Activated B cell treated with CpG ODN at 0.5 μM for 24 hours (primary cell): ENCODE results near the gene MYH9. TPM values are rescaled to one million over a fixed set of nuclear protein-coding genes. Genes with fewer than 3 reads are reported as not detected.
A peak's percentile ranks its signal among the peaks of the same experiment; 100 is the strongest.

Source experiments
- ATAC-seq: fragments of 200-7000 bp; cut with Tn5 transposase; one replicate; pipeline ENCODE4 v1.10.0; 2021; ENCODE audit warnings: low read depth, mild to moderate bottlenecking, moderate library complexity
- CTCF ChIA-PET: fragments of 350-600 bp; sonication (Branson Sonifier 250); formaldehyde crosslinking; loops from one replicate; lab custom pipeline; 2021; ENCODE audit warnings: antibody characterized with exemption; lab: Charles Lee
- POLR2A ChIA-PET: fragments of 350-600 bp; sonication (Branson Sonifier 250); formaldehyde crosslinking; loops from one replicate; lab custom pipeline; 2021; ENCODE audit warnings: antibody characterized with exemption; lab: Charles Lee
- DNase-seq: peaks from one replicate; pipeline ENCODE4 v3.0.0; 2022
- H3K27ac Mint-ChIP-seq: one replicate; pipeline ENCODE4 v1.8.0; 2020; ENCODE audit warnings: mixed read lengths
- H3K27me3 Mint-ChIP-seq: one replicate; pipeline ENCODE4 v1.8.0; 2021; ENCODE audit warnings: mixed read lengths
- H3K36me3 Mint-ChIP-seq: one replicate; pipeline ENCODE4 v1.8.0; 2021; ENCODE audit warnings: low read depth, mixed read lengths
- H3K4me1 Mint-ChIP-seq: one replicate; pipeline ENCODE4 v1.8.0; 2021; ENCODE audit warnings: mixed read lengths
- H3K4me3 Mint-ChIP-seq: one replicate; pipeline ENCODE4 v1.8.0; 2020; ENCODE audit warnings: mild to moderate bottlenecking, mixed read lengths
- H3K9me3 Mint-ChIP-seq: one replicate; pipeline ENCODE4 v1.8.0; 2020; ENCODE audit warnings: mixed read lengths
- intact Hi-C: fragments of 100-400 bp; cut with micrococcal nuclease; formaldehyde crosslinking; loops from one replicate; pipeline ENCODE4 v1.15.1; 2024
- total RNA-seq: library from RNA; stranded (reverse); gene quantifications from 2 replicates; pipeline ENCODE4 v1.2.3, GENCODE V29; 2022
- TF ChIP-seq, protein P1 (sequence below): fragments of 200-600 bp; IDR thresholded peaks from one replicate; pipeline ENCODE4 v1.8.0; 2022; ENCODE audit warnings: antibody characterized with exemption, mild to moderate bottlenecking

MYH9 gene
- total RNA-seq, 1 donor from 2014 or later: 714 TPM

DNA sequence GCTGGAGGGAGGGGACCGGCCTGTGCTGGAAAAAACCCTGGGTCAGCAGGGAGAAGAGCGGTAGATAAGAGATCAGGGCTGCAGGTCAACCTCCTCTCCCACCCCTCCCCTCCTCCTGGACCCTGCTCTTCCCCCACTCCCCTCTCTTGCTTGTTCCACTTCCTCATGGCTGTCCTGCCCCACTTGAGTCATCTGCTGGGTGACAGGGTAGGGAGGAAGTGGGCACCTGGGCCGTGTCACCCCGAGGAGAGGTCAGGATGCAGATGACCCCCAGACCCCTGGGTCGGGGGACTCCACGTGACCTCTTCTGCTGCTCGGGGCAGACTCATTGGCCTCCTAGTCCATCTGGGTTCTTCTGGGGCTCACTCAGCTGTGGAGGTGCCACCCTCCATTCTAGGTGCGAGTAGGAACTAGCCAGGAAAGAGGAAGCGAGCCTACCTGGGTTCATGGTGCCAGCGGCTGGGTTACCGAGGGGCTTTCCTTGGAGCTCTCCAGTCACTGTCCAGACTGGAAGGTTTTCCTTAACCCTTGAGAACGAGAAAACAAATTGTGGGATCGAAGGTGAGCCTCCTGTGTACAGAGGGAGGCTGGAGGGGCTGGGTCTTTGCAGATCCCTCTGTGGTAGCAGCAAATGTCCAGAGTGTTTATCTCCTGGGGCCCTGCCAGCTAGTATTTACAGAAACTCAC is 154.9 kb downstream of the MYH9 start:
- Mint-ChIP-seq H3K4me3 (no peak overlapping the region), H3K27me3 (no peaks in the 10 kb centered on the region), H3K9me3 (no peaks in the 10 kb centered on the region), H3K4me1 (peaks cover 41% of the 10 kb centered on the region), H3K36me3 (peaks cover 85% of the 10 kb centered on the region), H3K27ac (peak overlapping the region; percentile 32)
- ATAC-seq: peak; percentile 52
- ChIA-PET CTCF (interaction anchor here (0.7 kb wide), 1 partner anchor 49 kb away, joined by 6 read pairs; no protein-coding TSS in a partner anchor), POLR2A (no interaction called here)
- TF ChIP-seq, protein P1, sequence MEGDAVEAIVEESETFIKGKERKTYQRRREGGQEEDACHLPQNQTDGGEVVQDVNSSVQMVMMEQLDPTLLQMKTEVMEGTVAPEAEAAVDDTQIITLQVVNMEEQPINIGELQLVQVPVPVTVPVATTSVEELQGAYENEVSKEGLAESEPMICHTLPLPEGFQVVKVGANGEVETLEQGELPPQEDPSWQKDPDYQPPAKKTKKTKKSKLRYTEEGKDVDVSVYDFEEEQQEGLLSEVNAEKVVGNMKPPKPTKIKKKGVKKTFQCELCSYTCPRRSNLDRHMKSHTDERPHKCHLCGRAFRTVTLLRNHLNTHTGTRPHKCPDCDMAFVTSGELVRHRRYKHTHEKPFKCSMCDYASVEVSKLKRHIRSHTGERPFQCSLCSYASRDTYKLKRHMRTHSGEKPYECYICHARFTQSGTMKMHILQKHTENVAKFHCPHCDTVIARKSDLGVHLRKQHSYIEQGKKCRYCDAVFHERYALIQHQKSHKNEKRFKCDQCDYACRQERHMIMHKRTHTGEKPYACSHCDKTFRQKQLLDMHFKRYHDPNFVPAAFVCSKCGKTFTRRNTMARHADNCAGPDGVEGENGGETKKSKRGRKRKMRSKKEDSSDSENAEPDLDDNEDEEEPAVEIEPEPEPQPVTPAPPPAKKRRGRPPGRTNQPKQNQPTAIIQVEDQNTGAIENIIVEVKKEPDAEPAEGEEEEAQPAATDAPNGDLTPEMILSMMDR: no peak
- intact Hi-C loops: no loop called here
- no peak for DNase-seq

Other genes with a start within 250 kb of the MYH9 start
- 32.2 and 38.4 TPM in 2 replicates for gene APOL3, start 227.2 kb downstream of the MYH9 start, total RNA-seq
- 0.05 TPM in 1 of 2 replicates, not detected in the other for gene APOL4, start 186.2 kb downstream of the MYH9 start, total RNA-seq
- gene APOL2, start 148.4 kb downstream of the MYH9 start, total RNA-seq: 35.7 and 38.3 TPM in 2 replicates
- 10.4 and 10.7 TPM in 2 replicates for gene APOL1, start 134.8 kb downstream of the MYH9 start, total RNA-seq
- gene TXN2, start 93.7 kb upstream of the MYH9 start, total RNA-seq: 59.1 and 71.7 TPM in 2 replicates
- 3.9 and 6.5 TPM in 2 replicates for gene FOXRED2, start 119.1 kb upstream of the MYH9 start, total RNA-seq
- gene EIF3D, start 141.2 kb upstream of the MYH9 start, total RNA-seq: 285 and 301 TPM in 2 replicates